Ramos (cell line): ENCODE measurements around the gene SLC39A12.

Experiments
- in situ Hi-C: fragments of 300-500 bp; cut with MboI; formaldehyde crosslinking; loops from one replicate; pipeline ENCODE4 v1.14.3; 2022; ENCODE audit warnings: low sequenced_read_pairs; ENCODE audit not compliant: unreplicated experiment

The SLC39A12 gene

DNA sequence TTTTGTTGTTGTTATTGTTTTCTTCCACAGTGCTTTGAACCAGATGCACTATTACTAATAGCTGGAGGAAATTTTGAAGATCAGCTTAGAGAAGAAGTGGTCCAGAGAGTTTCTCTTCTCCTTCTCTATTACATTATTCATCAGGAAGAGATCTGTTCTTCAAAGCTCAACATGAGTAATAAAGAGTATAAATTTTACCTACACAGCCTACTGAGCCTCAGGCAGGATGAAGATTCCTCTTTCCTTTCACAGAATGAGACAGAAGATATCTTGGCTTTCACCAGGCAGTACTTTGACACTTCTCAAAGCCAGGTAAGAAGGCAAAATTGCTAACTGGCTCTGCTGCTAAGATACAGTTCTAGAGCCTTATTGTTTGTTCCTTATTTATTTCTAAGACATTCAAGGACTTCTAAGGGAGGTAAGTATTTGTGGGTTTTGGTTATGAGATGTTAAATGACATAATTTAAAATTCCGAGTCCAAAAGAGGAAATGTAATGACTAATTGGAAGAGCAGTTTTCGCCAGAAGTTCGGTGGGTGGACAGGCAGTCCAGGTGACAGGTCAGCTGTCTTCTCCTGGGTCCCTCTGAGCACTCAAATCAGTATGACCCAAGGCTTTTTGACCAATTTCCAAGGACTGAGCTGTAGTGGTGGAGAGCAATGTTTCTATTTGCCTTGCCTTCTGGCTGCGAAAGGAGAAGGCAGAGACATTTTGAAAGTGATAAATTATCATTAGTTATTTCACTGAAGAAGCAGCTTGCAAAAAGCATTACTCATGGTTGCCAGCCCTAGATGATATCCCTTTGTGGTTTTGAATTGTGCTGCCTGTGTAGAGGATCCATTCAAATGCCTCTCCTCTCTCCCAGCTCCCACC is 10.1 kb downstream of the SLC39A12 start:
- in situ Hi-C loops, result no loop called here

DNA sequence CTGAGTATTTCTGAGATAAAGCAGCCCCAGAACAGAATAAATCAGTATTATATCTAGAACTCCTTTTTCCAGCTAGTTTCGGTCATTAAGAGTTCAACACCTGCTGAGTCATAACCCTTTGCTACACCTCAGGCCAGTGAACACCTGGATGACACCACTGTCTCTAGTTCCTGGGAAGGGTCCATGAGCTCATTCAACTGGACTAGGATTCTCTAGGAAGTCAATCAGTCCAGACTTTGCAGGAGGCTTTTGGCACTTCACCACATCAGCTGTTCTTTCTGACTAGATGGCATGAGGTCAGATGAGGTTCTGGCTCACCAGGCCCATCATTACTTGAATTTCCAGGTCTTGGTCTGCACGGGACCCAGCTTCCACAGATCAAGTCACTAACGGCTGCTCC is 11.7 kb downstream of the SLC39A12 start:
- in situ Hi-C loops, result no loop called here

DNA sequence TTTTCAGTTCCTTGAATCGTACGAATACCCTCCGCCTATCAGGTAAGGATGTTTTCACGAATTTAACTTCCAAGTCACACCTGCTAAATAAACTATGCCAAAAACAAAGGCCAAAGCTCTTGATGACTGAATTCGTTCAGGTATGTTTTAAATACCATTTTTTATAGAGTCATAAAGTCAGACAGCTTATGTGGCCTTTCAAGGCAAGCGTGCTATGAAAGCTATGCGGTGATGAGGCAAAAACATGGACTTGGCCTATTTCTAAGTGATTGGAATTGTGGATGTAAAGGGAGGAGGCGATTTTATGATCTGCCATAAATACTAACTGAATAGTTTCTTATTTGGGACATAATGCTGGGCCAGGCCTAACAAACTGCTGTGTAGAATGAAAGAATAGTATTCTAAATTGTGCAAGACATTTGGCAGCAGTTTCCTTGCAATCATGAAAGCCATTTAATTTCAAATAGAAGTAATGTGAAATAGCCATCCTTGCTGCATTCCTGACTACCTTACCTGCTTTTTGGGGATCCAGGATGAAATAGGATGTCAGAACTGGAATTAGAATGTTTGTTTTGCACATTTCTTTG is 14.0 kb downstream of the SLC39A12 start:
- in situ Hi-C loops, result no loop called here

DNA sequence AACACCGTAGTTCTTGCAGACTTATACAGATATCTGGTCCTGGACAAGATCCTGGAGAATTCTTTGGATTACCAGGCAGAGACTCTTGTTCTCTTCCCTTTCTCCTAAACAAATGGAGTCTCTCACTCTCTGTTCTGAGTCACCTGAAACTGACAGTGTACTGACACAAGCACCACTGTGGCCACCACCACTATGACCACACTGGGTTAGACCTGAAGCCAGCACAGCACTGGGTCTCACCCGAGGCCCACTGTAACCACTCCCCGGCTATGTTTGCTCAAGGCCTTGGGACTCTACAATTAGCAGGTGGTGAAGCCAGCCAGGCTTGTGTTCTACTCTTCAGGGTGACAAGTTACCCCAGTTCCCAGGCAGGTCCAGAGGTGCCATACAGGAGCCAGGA is 22.8 kb downstream of the SLC39A12 start:
- in situ Hi-C loops, result no loop called here

DNA sequence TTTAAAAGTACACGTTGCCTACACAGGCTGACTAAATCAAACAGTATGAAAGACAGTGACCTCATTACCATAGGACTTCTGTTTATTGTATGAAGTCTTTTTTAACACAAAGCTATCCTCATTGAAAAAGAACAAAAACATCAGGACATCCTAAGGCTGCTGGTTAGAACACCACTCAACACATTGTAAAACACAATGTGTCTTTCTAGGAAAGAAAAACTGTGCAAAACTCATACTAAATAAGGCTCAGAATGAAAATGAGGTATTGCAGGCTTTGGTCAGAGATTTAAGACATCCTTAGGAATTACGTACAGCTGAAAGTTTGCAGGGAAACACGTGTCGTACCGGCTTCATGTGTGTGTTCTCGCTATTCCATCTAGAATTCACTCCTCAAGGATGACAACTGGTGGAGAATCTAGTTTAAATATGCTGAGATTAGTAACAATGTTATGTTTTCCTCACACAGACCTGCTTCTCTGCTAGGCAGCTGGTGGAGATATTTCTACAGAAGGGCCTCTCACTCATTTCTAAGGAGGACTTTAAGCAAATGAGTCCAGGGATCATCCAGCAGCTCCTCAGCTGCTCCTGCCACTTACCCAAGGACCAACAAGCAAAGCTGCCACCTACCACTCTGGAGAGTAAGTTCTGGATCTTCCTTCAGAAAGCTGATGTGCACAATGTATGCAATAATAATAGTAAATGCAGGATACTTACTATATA is 29.3 kb downstream of the SLC39A12 start:
- in situ Hi-C loops, result no loop called here

DNA sequence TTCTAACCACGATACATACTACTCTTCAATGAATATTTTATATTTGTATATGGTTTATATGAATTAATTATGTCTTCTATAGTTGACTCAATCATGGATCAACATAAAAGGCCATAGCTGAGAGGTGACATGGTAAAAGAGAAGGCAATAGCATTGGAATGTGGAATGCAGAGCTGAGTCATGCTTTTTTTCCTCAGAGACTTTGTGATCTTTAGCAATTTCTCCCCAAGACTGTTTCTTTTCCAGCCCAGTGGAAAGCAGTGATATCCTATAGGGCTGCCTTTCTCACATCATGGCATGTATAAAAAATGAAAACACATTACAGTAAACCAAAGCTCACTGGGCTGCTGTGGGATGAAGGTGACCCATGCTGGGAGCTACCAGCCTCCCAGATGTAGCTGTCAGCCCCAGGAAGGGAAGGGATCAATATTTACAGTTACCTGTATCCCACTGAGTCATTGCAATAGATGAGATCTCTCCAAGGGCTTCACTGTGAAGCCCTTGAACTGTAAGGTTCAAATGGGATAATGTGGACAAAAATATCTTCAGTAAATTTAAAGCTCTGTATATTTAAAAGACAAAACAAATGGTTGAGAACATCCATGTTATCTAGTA is 30.2 kb downstream of the SLC39A12 start:
- in situ Hi-C loops, result no loop called here

DNA sequence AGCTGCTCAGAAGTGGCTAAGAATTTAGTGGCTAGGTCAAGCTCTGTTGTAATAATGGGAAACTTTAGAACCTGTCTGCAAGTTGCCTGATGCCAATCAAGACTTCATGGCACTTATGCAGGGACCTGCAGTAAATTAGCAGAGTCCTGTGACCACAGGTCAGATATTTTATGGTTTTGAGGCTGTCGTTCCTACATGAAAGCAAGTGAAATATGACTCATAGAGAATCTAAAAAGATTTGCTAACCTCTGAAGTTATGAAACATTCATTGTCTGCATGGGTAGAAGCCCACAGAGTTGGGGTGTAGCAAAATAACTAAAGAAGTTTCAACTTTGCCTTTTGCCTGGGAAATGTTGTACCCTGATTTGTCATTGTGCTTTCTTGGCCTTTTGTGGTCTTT is 32.3 kb downstream of the SLC39A12 start:
- in situ Hi-C loops, result no loop called here

DNA sequence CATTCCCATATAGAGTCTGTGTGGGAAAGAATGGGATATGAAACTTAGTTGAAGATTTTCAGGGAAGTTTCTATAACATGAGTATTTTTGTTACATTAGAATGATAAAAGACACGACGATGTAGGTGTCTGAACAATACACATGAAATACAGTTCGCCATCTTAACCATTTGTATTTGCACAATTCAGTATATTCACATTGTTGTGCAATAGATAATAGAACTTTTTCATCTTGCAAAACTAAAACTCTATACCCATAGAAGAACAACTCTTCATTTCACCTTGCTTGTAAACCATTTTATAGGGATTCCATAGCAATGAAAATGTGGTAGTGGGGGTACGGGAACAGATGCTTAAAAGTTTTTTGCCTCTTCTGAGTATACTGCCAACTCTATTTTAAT is 32.8 kb downstream of the SLC39A12 start:
- in situ Hi-C loops, result no loop called here

DNA sequence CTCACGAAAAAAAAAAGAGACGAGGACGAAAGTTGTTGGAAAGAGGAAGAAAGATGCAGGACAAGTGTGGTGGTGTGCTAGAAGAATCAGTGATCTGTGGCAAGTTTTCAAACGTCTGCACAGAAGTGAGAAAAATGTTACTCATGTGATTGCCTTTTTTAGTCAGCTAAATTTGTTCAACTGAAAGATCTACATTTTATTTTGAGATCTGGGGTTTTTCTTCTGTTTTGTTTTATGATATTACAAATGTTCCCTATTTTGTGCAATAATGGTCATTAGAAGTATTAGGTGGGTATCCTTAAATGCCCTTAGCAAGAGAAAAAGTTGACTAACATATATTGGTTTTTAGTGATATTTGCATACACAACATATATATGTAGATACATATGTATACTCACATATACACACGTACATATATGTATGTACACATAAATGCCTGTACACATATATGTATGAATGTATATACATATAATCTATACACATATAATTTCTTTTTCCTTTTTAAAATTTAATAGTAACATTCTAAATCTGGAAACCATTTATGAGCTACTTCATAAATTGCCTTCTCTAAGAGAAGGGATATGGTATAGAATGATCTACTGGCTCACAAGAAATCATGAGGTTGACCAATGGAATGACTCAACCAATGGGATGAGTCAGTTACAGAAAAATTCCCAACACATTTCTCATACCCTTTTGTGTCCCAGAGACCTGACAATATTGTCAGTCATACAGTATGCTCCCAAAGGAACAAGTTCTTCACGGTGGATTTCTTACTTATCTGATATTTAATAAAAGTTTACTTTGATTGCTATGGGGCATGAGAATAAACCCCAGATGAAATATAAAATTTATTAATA is 38.4 kb downstream of the SLC39A12 start:
- in situ Hi-C loops, result no loop called here

DNA sequence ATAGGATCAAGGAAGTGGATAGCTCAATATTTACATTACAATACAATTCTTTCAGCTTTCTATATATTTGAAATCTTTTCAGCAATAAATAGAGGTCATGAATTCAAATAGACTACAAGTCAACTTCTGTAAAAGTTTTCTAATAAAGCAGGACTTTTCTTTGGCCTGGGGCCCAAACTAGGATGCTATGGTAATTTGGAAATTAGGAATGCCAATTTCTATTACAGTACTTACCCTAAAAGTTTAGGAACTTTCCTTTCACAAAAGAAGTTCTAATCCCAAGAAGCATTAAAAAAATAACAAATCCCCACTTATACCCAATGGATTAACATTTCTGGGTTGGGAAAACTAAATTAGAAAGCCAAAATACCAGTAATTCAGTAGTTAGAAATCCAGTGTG is 40.5 kb downstream of the SLC39A12 start:
- in situ Hi-C loops, result no loop called here

DNA sequence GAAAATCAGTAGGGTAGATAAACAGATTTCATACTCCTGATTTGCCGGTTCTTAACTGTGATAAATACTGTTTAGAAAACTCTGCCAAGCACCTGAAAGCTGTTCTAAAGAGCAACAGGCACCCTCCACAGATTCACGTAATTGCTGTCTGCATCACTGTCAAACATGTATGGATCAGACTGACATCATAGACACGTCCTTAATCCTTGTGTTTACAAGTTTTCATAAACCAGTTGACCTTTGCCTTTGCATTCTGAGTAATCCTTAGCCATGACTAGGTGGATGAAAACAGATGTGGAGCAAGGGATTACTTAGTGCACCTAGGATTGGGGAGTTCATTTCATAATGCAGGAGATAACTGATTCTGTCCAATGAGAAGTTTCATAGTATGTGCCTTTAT is 41.6 kb downstream of the SLC39A12 start:
- in situ Hi-C loops, result no loop called here

DNA sequence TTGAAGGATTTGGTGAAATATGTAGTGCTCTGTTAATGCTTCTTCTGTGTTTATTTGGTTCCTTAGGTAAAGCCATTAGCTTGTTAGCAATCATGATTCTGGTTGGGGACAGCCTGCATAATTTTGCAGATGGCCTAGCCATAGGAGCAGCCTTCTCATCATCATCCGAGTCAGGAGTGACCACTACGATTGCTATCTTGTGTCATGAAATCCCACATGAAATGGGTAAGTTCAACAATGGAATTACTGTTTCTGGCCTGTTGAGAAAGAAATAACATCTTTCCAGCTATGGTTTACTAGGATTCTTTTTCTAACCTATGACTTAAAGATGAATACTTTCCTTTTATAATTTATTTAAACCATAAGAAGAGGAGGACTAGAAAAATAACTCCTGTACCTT is 48.9 kb downstream of the SLC39A12 start:
- in situ Hi-C loops, result no loop called here

DNA sequence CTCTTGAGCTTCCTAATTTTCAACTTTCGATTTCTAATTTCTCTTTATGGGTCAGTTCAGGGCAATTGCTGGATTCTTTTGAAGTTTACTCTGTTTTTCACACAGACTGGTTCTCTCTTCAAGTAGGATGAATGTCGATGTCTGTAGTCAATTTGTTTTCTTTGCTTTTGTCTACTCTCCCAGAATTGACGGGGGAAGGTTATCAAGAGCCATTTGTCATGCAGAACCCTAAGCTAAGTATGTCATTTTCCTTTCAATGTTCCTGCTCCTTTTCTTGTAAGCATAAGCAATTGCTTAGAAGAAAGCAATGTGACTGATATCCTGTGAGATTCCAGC is 53.7 kb downstream of the SLC39A12 start:
- in situ Hi-C loops, result no loop called here

DNA sequence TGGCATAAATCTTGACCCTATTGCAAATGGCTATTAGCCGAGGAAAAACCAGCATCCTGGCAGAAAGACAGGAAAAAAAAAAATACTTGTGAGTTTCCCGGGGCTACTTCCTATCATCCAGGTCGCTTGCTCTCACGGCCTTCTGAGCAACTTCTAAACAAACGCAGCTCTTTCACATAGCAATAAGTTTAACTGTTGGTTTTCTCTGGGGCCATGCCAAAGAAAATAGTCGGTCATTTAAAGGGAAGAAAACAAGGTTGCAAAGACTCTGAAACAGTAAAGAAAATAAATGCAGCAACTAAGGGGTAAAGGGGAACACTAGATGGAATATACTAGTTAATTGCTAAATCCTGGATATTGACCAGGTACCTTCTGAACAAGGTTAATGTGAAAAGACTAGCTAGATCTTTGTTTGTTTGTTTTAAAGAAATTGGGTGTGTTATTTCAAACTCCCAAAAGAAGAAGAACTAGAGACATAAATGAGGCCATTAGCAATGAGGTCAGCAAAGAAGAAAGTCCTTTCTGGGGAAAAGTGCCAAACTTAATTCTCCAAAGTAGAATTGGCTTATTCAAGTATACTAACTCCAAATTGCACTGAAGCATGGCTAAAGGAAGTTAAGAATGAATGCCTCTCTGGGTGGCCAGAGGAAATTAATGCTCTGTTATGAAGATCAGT is 54.2 kb downstream of the SLC39A12 start:
- in situ Hi-C loops, result no loop called here

DNA sequence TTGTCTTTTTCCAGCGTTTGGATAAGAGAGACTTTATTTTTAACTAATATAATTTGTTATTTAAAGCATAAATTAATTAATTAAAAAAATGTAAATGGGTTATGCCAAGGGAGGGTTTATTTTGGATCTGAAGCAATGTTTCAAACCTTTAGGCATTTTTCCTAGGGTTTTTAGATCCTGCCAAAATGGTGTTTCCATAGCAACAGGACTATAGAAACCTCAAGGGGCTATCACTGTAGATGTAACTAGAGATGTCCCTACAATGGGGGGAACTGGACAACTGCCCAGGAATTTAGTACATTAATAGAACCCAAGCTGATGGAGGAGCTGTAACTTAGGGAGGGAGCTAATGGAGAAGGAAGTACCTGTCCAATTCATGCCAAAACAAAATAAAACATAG is 57.3 kb downstream of the SLC39A12 start:
- in situ Hi-C loops, result no loop called here

DNA sequence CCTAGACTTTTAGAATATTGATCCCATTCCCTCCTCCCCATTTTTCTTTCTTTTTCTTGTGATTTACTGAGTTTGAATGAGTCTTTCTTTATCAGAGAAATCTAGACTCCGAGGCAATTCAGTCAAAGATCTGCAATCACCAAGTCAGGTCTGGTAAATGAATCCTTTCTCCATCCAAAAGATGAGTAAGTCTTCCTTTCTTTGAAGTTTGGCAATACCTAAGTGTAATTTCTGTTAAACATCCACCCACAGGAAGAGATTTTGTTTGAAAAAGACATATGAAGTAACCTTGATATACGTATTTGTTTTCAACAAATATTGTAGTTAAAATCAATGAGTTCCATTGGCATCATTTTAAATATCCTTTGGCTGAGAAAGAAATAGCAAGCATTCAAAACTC is 58.3 kb downstream of the SLC39A12 start:
- in situ Hi-C loops, result no loop called here

DNA sequence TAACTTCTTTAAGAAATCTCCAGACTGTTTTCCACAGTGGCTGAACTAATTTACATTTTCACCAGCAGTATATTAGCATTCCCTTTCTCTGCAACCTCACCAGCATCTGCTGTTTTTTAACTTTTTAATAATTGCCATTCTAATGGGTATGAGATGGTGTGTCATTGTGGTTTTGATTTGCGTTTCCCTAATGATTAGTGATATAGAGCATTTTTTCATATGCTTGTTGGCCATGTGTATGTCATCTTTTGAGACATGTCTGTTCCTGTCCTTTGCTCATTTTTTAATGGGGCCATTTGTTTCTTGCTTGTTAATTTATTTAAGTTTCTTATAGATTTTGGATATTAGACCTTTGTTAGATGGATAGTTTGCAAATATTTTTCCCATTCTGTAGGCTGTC is 68.8 kb downstream of the SLC39A12 start:
- in situ Hi-C loops, result no loop called here

DNA sequence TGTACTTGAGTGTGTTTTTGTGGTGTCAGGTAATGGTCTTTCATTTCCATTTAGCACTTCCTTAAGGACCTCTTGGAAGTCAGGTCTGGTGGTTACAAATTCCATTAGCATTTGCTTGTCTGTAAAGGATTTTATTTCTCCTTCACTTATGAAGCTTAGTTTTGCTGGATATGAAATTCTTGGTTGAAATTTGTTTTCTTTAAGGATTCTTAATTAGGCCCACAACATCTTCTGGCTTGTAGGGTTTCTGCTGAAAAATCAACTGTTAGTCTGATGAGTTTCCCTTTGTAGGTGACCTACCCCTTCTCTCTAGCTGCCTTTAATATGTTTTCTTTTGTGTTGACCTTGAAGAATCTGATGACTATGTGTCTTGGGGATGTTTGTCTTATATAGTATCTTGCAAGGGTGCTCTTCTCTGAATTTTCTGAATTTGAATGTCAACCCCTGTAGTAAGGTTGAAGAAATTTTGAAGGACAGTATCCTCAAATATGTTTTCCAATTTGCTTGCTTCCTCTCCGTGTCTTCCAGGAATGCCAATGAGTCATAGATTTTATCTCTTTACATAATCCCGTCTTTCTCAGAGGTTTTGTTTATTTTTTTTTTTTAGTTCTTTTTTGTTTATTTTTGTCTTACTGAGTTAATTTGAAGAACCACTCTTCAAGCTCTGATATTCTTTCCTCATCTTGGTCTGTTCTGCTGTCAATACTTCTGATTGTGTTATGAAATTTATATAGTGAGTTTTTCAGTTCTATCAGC is 70.2 kb downstream of the SLC39A12 start:
- in situ Hi-C loops, result no loop called here
